ENCODE data around the gene OR13G1.

DNA sequence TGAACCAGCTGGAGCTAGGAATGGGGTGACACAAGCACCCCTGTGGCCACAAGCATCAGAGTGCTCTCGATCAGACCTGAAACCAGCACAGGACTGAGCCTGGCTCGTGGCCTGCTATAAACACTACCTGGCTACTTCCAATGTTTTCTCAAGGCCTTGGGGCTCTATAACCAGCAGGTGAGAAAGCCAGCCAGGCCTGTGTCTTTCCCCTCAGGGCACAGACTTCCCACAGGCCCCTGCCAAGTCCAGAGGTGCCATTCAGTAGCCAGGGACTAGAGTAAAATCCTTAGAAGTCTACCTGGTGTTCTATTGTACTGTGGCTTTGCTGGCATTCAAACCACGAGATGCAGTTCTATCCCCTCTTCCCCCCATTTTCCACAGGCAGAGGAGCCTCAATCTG lies 51.6 kb downstream of the OR13G1 start:
- TF ChIP-seq, protein P1, sequence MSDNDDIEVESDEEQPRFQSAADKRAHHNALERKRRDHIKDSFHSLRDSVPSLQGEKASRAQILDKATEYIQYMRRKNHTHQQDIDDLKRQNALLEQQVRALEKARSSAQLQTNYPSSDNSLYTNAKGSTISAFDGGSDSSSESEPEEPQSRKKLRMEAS (IDR thresholded peaks at IDR 0.05), result no peak
- TF ChIP-seq, protein P2, sequence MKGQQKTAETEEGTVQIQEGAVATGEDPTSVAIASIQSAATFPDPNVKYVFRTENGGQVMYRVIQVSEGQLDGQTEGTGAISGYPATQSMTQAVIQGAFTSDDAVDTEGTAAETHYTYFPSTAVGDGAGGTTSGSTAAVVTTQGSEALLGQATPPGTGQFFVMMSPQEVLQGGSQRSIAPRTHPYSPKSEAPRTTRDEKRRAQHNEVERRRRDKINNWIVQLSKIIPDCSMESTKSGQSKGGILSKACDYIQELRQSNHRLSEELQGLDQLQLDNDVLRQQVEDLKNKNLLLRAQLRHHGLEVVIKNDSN (IDR thresholded peaks at IDR 0.05), result no peak
- TF ChIP-seq, protein P3, sequence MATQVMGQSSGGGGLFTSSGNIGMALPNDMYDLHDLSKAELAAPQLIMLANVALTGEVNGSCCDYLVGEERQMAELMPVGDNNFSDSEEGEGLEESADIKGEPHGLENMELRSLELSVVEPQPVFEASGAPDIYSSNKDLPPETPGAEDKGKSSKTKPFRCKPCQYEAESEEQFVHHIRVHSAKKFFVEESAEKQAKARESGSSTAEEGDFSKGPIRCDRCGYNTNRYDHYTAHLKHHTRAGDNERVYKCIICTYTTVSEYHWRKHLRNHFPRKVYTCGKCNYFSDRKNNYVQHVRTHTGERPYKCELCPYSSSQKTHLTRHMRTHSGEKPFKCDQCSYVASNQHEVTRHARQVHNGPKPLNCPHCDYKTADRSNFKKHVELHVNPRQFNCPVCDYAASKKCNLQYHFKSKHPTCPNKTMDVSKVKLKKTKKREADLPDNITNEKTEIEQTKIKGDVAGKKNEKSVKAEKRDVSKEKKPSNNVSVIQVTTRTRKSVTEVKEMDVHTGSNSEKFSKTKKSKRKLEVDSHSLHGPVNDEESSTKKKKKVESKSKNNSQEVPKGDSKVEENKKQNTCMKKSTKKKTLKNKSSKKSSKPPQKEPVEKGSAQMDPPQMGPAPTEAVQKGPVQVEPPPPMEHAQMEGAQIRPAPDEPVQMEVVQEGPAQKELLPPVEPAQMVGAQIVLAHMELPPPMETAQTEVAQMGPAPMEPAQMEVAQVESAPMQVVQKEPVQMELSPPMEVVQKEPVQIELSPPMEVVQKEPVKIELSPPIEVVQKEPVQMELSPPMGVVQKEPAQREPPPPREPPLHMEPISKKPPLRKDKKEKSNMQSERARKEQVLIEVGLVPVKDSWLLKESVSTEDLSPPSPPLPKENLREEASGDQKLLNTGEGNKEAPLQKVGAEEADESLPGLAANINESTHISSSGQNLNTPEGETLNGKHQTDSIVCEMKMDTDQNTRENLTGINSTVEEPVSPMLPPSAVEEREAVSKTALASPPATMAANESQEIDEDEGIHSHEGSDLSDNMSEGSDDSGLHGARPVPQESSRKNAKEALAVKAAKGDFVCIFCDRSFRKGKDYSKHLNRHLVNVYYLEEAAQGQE (IDR thresholded peaks at IDR 0.05; ENCODE audit: low read depth), result no peak
- no peak for TF ChIP-seq RAD21 (IDR thresholded peaks at IDR 0.05; ENCODE audit: low read depth)
- no peak for TF ChIP-seq TEAD4 (IDR thresholded peaks at IDR 0.05)
- TF ChIP-seq EP300 (IDR thresholded peaks at IDR 0.05; ENCODE audit: borderline replicate concordance), result no peak
- no peak for TF ChIP-seq TCF12 (IDR thresholded peaks at IDR 0.05; ENCODE audit: low read depth)
- TF ChIP-seq FOXM1 (IDR thresholded peaks at IDR 0.05; ENCODE audit: borderline replicate concordance, low read depth), result no peak
- TF ChIP-seq CREB1 (IDR thresholded peaks at IDR 0.05; ENCODE audit: low read depth), result no peak
- no peak for TF ChIP-seq YY1 (IDR thresholded peaks at IDR 0.05; ENCODE audit: low read depth)
- no peak for TF ChIP-seq TAF1 (IDR thresholded peaks at IDR 0.05; ENCODE audit: low read depth)
